Subcutaneous adipose tissue (tissue), 4 donors: ENCODE data around the gene GNB1L. TPM values are rescaled to one million over a fixed set of nuclear protein-coding genes. Genes with fewer than 3 reads are reported as not detected.

Experiments
- total RNA-seq, 4 donors: library from RNA; depleted of rRNA; stranded (reverse); fragments of >200 nt; gene quantifications; one replicate each; pipeline ENCODE4 v1.1.0, GENCODE V29; 2016
- TF ChIP-seq, protein P1 (sequence below): fragments of 450-650 bp; IDR thresholded peaks from one replicate; pipeline ENCODE4 v1.5.1; 2016; ENCODE audit warnings: low read depth, mild to moderate bottlenecking, control low read depth, antibody characterized with exemption, moderate library complexity

Gene GNB1L
- total RNA-seq, 4 donors from 2014 or later: 1.8 to 4.9 (median 3.9) TPM

DNA sequence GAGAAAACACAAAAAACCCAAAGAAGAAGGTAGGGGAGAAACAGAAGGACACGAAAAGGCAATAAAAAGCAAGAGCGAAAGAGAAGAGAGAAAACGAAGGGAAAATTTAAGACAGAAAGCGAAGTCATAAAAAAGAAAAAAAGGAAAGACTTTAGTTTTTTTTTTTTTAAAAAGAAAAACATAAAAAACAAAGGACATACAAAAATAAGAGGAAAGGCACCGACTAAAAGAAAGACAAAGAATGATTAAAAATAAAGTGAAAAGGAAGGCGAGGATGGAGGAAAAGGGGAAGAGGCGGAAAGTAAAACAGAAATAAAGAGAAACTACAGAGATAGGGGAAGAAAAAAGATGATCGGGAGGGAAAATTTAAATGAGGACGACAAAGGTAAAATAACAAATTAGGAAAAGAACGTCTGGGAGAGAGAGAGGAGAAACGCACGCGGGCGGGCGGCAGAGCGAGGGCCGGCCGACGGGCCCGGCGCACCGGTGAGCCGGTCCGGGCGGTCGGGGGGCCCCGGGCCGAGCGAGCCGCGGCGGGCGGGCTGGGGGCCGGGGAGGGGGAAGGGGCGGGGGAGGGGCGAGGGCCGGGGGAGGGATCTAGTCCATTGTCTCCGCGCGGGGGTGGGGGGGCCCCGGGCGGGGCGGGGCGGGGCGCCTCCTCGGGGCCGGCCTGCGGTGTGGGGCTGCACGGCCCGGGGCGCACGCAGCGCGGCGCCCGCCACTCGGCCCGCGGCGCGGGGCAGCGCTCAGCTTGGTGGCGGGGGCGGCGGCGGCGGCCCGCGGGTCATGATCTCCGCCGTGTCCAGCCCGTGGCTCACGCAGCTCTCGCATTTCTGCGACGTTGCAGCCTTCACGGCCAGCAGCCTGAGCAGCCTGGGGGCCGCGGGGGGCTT lies 94.4 kb downstream of the GNB1L start, which contains the start of gene TBX1:
Gene TBX1, plus strand, starts transcription at position 721 of the 893 bp plus-strand sequence. Its CDS starts 66 bp downstream, at position 787.
- TF ChIP-seq, protein P1, sequence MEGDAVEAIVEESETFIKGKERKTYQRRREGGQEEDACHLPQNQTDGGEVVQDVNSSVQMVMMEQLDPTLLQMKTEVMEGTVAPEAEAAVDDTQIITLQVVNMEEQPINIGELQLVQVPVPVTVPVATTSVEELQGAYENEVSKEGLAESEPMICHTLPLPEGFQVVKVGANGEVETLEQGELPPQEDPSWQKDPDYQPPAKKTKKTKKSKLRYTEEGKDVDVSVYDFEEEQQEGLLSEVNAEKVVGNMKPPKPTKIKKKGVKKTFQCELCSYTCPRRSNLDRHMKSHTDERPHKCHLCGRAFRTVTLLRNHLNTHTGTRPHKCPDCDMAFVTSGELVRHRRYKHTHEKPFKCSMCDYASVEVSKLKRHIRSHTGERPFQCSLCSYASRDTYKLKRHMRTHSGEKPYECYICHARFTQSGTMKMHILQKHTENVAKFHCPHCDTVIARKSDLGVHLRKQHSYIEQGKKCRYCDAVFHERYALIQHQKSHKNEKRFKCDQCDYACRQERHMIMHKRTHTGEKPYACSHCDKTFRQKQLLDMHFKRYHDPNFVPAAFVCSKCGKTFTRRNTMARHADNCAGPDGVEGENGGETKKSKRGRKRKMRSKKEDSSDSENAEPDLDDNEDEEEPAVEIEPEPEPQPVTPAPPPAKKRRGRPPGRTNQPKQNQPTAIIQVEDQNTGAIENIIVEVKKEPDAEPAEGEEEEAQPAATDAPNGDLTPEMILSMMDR: no peak

DNA sequence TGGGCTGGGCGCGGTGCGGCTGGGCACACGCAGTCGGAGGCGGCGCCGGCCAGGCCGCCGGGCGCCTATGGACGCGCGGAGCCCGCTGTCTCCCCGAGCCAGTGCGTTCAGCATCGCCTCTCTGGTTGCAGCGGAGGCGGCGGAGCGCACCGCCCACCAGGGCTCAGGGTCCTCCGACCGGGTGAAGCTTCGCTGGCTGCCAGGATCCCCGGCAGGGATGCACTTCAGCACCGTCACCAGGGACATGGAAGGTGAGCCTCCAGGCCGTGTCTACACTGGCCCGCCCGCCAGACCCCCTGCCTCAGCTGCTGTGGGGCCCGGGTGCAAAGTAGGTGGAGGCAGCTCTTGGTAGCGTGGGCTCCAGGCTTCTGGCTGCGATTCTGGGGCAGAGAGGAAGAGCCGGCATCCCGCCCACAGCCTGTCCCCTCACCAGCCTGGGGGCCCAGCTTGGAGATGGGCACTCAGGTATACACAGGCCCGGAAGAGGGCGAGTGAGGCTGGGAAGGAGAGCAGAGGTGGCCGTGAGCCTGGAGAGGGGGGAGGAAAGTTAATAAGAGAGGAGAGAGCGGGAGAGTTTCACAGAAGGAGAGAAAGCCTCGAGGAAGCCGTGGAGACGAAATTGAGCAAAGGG lies 95.1 kb downstream of the GNB1L start:
- TF ChIP-seq, protein P1: no peak

DNA sequence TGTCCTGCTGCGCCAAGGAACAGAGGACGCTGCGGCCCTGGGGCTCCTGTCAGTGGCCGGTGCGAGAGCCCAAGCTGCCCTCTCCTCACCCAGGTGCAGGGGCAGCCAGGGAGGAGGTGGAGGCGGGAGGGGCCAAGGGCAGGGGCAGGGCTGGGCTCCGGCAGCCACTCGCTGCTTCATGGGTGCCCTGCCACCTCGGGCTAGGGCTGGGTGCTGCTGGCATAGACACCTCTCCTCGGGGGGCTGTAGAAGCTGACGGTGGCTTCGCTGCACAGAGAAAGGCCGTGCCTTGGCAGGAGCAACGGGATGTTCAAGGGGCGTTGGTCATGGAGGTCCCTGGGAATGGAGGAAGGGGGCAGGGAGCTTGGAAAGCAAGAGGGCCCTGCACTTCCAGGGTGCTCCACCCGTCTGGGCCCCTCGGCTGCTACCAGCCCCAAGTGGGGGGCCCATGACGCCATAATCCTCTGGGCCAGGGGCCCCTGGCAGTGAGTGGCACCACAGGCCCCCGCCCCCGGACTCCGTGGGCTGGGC lies 95.7 kb downstream of the GNB1L start:
- TF ChIP-seq, protein P1: no peak

DNA sequence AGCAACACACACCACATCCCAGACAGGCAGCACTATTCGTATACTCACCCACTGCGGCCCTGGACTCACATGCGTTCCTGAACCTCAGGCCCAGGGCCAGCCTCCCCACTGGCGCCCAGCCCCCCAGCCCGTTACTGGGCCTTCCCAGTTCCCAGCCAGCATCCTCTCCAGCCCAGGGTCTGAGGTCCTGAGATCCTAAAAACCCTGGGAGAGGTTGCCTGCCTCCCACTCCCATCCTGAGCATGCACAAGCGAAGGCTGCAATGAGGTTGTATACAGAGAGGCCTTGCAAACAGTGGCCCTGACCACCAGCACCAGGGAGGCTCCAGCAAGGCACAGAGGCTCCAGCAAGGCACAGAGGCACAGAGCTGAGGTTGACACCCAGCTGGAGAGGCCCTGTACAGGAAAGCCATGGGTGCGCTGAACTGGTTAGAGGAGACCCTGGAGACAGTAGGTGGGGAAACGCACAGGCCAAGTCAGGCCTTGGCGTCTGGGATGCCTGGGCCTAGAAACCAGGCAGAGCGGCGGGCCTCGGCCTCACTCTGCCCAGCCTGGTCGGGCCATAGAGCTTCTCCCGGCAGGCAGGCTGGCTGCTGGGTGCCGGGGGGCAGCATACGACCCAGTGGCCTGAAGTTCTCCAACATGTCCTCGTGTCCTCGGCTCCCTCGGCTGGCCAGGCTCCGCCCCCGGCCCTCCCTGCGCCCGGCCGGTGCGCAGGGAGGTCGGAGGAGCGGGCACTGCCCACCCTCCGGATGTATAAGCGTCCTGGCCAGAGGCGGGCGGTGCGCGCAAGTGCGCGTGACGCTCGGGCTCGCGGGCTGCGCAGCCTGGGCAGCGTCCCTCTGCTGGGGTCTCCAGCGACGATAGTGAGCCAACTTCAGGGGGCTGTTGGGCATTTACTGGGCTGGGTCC lies 96.4 kb downstream of the GNB1L start:
- TF ChIP-seq, protein P1: no peak

DNA sequence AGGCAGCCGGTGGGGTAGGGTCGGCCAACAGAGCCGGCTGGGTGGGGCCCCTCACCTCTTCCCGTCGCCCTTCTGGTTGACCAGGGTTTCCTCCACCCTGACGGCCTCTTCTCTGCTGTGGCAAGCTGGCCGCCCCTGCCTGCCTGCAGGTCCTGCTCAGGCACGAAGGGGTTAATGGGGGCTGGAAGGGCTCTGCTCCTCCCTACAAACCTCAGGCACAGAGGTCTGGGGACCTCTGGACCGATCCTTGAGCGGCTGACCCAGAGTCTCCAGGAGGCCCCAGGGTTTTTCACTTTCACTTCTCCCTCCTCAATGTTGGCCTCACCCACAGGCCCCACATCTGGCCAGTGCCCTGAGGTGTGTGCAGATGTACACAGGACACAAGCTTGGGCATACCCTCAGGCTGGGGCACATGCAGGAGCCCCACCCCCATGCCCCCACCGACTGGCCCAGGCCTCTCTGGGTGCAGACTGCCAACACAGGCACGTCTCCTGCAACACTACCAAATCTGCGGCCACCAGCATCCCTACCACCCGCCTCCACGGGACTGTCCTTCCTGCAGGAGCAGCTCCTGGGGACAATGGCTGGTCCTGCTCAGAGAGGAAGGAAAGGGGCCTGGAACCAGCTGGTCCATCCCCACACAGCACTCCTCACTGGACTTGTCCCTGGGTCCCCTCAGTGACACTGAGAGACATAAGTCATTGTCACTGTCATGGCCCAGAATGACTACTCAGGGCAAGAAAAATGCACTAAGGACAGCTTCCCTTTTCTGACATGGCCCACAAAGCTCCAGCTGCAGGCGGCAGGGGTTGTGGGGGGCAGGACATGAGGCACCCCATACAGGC lies 97.3 kb downstream of the GNB1L start:
- TF ChIP-seq, protein P1: no peak

DNA sequence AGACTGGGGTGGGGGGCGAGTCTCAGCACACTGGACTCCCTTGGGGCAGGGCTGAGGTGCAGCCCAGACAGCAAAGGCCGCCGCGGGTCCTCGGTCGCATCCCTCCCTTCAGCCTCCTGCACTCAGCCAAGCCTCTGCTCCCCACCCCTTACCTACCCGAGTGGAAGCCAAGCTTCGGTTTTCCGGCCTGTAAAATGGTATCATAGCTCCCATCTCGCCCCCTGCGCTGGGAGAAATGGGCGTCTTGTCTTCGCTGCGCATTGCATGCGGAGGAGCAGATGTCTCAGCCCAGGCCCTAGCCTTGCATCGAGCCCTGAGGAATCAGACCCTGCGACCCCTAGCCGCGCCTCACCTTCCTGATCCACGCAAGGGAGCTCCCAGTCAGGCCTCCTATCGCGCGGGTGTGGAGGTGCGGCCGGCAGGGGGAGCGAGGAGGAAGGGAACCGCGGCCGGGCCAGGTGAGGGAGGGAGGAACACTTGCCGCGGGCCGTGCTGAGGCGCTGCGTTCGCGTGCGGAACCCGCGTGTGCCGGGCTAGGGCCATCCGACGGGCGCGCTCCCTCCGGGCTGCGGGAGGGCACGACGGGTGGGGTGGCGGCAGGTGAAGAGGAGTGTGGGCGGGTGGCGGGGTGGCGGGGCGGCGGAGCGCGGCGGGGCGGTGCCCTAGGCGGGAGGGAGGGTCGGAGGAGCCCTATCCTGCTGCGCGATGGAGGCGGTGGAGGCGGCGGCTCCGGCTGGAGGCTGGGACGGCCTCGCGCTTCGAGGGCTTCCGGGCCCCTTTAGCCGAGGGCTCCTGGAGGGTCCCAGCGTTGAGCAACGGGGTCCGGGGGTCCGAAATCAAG lies 98.2 kb downstream of the GNB1L start:
- TF ChIP-seq, protein P1: no peak
